Myometrial cell (primary cell): ENCODE data around the gene PREB. TPM values are rescaled to one million over a fixed set of nuclear protein-coding genes. Genes with fewer than 3 reads are reported as not detected.

Source experiments
- total RNA-seq: library from RNA; depleted of rRNA; stranded (reverse); fragments of >200 nt; gene quantifications from 2 replicates; pipeline ENCODE4 v1.2.3, GENCODE V29; 2015

Gene PREB
- 49.8 and 70.1 TPM in 2 replicates for total RNA-seq

GRCh38 chr2:27133905-27134780 lies at the start of gene PREB:
Gene PREB, minus strand, starts transcription at chr2:27134636. Its CDS starts 215 bp downstream, at chr2:27134421.

GRCh38 chr2:27148801-27149439 lies 14.5 kb upstream of the PREB start, which contains the start of gene TCF23:
Gene TCF23, plus strand, starts transcription at chr2:27149004. Its CDS starts 130 bp downstream, at chr2:27149134.

GRCh38 chr2:27139310-27139709 lies 4.9 kb upstream of the PREB start, which contains the start of gene PRR30:
Gene PRR30, minus strand, starts transcription at chr2:27139410. Its CDS starts 1,081 bp downstream, at chr2:27138329.

GRCh38 chr2:27123302-27124150 lies 10.9 kb downstream of the PREB start, which contains the start of gene ABHD1:
Gene ABHD1, plus strand, starts transcription at chr2:27123815. Its CDS starts 134 bp downstream, at chr2:27123949.

GRCh38 chr2:27118525-27119329 lies 15.7 kb downstream of the PREB start, which contains the start of gene CGREF1:
Gene CGREF1, minus strand, starts transcription at chr2:27119128. Its CDS starts 14,762 bp downstream, at chr2:27104366.

GRCh38 chr2:27086724-27087593 lies 47.5 kb downstream of the PREB start, which contains the start of gene KHK:
Gene KHK, plus strand, starts transcription at chr2:27086772. Its CDS starts 488 bp downstream, at chr2:27087260.

Other genes with a start within 250 kb of the PREB start
- 4.3 and 6.2 TPM in 2 replicates for gene MAPRE3, start 164.0 kb downstream of the PREB start, total RNA-seq
- gene TMEM214, start 101.7 kb downstream of the PREB start, total RNA-seq: 61.7 and 62.7 TPM in 2 replicates
- 25.9 and 31.5 TPM in 2 replicates for gene AGBL5, start 83.0 kb downstream of the PREB start, total RNA-seq
- 530 and 553 TPM in 2 replicates for gene OST4, start 63.0 kb downstream of the PREB start, total RNA-seq
- 397 and 406 TPM in 2 replicates for gene EMILIN1, start 56.0 kb downstream of the PREB start, total RNA-seq
- 0.89 and 3.5 TPM in 2 replicates for gene KHK, start 47.9 kb downstream of the PREB start, total RNA-seq
- 0.29 and 1.8 TPM in 2 replicates for gene CGREF1, start 15.5 kb downstream of the PREB start, total RNA-seq
- not detected in 2 replicates for gene ABHD1, start 10.8 kb downstream of the PREB start, total RNA-seq
- gene PRR30, start 4.8 kb upstream of the PREB start, total RNA-seq: not detected in 2 replicates
- not detected in 2 replicates for gene TCF23, start 14.4 kb upstream of the PREB start, total RNA-seq
- gene ATRAID, start 77.4 kb upstream of the PREB start, total RNA-seq: 246 and 294 TPM in 2 replicates
- gene SLC5A6, start 77.6 kb upstream of the PREB start, total RNA-seq: 21.0 and 24.8 TPM in 2 replicates
- gene CAD, start 82.7 kb upstream of the PREB start, total RNA-seq: 41.5 and 65.4 TPM in 2 replicates
- gene SLC30A3, start 128.4 kb upstream of the PREB start, total RNA-seq: not detected in 2 replicates
- gene DNAJC5G, start 140.8 kb upstream of the PREB start, total RNA-seq: not detected in 2 replicates
- gene TRIM54, start 147.8 kb upstream of the PREB start, total RNA-seq: under 0.01 TPM in 1 of 2 replicates, not detected in the other
- not detected in 2 replicates for gene UCN, start 173.8 kb upstream of the PREB start, total RNA-seq
- gene MPV17, start 188.5 kb upstream of the PREB start, total RNA-seq: 134 TPM in 2 replicates
- 50.5 and 53.7 TPM in 2 replicates for gene GTF3C2, start 222.1 kb upstream of the PREB start, total RNA-seq
- 39.9 and 53.0 TPM in 2 replicates for gene EIF2B4, start 235.7 kb upstream of the PREB start, total RNA-seq
- gene SNX17, start 236.0 kb upstream of the PREB start, total RNA-seq: 194 and 201 TPM in 2 replicates
- gene ZNF513, start 246.1 kb upstream of the PREB start, total RNA-seq: 5.1 and 6.6 TPM in 2 replicates